Measurements from ENCODE around the gene PPP2R1B.
A peak's percentile ranks its signal among the peaks of the same experiment; 100 is the strongest.

PPP2R1B gene

GRCh38 chr11:111748035-111748804 is 18.0 kb downstream of the PPP2R1B start:
- no peak for DNase-seq (ENCODE audit: low read depth)

- peak; percentile 78 for DNase-seq (ENCODE audit: low read depth)
These were observed 20.3 kb downstream of the PPP2R1B start for GRCh38 chr11:111745719-111746504.

GRCh38 chr11:111743700-111744099 is 22.5 kb downstream of the PPP2R1B start:
- DNase-seq (ENCODE audit: low read depth) = no peak

GRCh38 chr11:111741751-111742150 is 24.4 kb downstream of the PPP2R1B start:
- no peak for DNase-seq (ENCODE audit: low read depth)

- DNase-seq (ENCODE audit: low read depth) = no peak
These were observed 26.9 kb downstream of the PPP2R1B start for GRCh38 chr11:111739299-111739698.

- DNase-seq (ENCODE audit: low read depth) = no peak
These were observed 28.6 kb downstream of the PPP2R1B start for GRCh38 chr11:111737444-111738210.

GRCh38 chr11:111736621-111737443 is 29.4 kb downstream of the PPP2R1B start:
- DNase-seq (ENCODE audit: low read depth) = no peak

- DNase-seq (ENCODE audit: low read depth) = peak; percentile 66
These were observed 30.0 kb downstream of the PPP2R1B start for GRCh38 chr11:111736181-111736590.

- peak; percentile 98 for DNase-seq (ENCODE audit: low read depth)
These were observed 30.7 kb downstream of the PPP2R1B start for GRCh38 chr11:111735262-111736116.

- no peak for DNase-seq (ENCODE audit: low read depth)
These were observed 31.3 kb downstream of the PPP2R1B start for GRCh38 chr11:111734954-111735261.

GRCh38 chr11:111734101-111734953 is 31.9 kb downstream of the PPP2R1B start:
- DNase-seq (ENCODE audit: low read depth) = no peak

- no peak for DNase-seq (ENCODE audit: low read depth)
These were observed 32.5 kb downstream of the PPP2R1B start for GRCh38 chr11:111733611-111734088.

- DNase-seq (ENCODE audit: low read depth) = peak; percentile 90
These were observed 33.2 kb downstream of the PPP2R1B start for GRCh38 chr11:111733016-111733415.

GRCh38 chr11:111731821-111732220 is 34.4 kb downstream of the PPP2R1B start:
- DNase-seq (ENCODE audit: low read depth) = no peak

- DNase-seq (ENCODE audit: low read depth) = peak; percentile 91
These were observed 35.2 kb downstream of the PPP2R1B start for GRCh38 chr11:111730871-111731591.

- no peak for DNase-seq (ENCODE audit: low read depth)
These were observed 36.3 kb downstream of the PPP2R1B start for GRCh38 chr11:111729831-111730311.

- peak; percentile 18 for DNase-seq (ENCODE audit: low read depth)
These were observed 36.9 kb downstream of the PPP2R1B start for GRCh38 chr11:111729071-111729830.

- DNase-seq (ENCODE audit: low read depth) = no peak
These were observed 38.8 kb downstream of the PPP2R1B start for GRCh38 chr11:111727431-111727830.
